Measurements from ENCODE around the gene KCNMA1.

Gene KCNMA1

GRCh38 chr10:77290528-77291155, 347.0 kb downstream of the KCNMA1 start:
- DNase-seq = no peak

- no peak for DNase-seq
Measured at GRCh38 chr10:77289790-77290189, 347.8 kb downstream of the KCNMA1 start.

DNA sequence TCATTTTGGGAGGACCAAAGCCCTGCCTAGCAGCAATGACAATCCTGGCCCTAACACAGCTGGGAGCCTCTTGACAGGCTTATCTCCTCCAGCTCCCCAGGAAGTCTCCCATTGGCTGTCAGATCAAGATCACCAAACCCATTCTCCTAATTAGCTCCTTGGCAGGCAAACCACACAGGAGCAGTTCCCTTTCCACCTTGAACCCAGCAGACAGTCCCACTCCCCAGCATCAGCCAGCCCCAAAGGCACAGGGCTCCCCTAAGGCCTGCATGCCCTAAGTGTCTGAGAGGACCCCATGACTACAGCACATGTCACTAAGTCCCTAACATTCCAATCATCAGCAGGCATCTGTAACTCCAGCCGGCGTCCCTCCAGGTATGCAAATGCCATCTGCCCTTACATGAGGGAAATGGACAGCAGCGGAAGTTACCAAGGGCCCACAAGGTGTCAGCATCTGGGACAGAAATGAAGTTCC, 348.5 kb downstream of the KCNMA1 start:
- DNase-seq = no peak

GRCh38 chr10:77287647-77288120, 349.9 kb downstream of the KCNMA1 start:
- DNase-seq = peak; percentile 17 to 73 (median 53)

DNA sequence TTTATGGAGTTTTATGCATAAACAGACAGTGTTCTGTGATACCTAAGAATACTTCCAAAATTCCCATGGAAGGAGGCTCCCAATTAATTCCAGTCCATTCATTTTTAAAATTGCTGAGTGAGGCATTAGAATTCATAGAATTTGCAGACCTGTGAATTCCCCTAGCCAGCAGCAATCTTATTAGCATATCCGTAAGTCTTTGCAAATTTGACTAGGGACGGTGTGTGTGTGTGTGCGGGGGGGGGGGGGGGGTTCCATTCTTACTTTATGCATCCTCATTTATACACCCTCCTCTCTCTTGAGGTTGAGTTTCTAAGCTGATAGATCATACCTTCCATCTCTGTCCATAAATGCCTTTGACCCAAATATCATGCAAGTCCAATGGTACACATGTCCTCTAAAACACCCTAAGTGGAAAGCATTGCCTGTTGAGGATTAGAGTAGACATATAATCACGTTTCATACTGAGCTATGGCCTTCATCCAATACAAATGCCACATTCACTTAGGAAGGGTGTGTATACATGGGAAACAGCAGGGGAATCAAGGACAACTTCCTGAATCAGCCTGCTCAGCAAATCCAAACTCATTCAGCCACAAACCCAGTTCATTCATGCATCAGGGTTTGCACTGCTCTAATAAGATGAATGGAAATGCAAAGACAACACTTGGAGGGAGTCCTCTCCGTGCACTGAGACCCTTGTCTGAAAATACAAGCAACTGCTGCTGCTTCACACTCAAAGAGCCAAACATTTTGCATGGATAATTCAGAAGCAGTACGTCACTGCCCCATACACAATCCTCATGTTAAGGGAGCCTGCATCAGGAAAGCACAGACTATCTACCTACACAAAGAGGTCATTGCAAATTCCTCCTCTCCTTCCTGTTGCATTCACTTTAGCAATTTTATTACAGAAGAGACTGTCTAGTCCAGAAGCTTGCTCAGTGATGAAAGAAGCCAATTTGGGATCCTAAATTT, 350.8 kb downstream of the KCNMA1 start:
- peak in 1 of 3 experiments; percentile 36 for DNase-seq

DNA sequence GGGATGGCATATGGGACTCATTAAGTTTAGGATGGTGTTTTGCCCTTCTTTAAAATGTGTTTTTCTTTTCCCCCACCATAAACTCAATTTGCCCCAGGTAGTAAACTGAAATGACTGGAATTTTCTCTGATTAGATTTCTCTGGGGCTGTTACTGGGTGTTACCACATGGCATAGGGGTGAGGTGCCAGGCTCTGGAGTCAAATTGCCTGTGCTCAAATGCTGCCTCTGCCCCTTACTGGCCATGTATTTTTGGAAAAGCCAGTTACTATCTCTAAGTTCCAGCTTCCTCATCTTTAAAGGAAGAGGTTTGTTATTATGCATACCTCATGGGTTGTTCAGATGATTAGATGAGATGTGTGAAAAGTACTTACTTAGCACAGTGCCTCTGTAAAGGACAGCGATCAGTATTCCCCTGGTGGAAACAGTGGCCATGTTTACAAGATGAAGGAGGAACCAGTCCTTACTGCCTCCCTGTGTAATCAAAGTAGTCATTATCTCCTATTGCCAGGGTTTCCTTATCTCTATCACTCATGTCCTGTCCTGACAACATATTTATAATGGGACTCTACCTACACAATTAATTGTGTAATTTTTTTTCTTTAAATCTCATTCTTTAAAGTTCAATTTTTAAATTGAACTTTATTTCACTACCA, 352.0 kb downstream of the KCNMA1 start:
- DNase-seq = peak in 1 of 3 experiments; percentile 0

DNA sequence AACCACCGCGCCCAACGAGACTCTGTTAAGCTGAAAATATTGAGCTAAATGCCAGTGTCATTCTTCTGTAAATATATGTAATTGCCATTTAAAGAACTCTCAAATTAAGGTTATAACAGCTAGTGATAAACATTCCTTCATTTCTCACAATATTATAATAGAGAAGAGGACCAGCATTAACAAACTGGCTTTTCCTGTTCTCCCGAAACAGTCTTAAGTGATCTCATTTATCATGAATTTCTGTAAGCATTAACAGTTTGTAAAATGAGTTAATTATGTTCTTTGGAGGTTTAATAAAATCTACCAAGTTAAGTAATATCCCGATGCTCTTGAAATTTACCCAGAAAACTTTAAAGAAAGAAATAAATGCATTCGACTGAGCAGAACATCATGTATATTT, 352.8 kb downstream of the KCNMA1 start:
- DNase-seq = peak in 1 of 3 experiments; percentile 27

DNA sequence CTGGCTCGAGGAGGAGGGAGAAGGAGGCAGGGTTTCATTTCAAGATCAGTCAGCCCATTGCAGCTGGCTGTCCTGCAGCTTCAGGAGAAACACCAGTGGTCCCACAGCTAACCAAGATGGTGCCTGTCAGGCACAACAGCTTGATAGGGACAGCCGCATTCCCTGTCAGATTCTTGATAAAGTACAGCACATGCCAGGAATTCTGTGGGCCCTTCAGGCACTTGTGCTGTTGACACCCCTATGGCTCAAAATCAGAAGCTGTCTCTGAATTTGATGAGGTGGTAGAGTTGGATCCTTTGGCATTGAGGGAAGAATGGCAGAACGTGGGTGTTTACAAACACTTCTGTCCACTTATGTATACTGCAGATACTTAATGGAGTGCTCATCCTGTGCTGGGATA, 354.3 kb downstream of the KCNMA1 start:
- DNase-seq = no peak

DNA sequence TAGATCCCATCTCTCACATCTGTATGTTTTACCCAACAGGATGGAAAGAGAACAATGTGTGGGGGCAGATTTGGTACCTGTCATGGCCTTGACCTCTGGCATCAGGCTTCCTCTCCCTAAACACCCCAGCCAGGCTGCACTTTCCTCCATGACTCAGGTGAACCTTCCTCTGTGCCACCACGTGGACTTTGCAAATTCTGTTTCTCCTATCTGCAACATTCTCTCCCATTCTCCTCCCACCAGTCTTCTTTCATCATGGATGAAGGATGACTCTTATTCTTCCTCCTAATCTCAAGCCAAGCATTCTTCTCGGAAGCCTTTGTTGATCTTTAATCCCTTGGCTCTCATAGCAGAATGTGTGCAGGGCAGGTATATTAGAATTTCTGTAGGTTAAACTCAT, 355.4 kb downstream of the KCNMA1 start:
- DNase-seq = no peak

DNA sequence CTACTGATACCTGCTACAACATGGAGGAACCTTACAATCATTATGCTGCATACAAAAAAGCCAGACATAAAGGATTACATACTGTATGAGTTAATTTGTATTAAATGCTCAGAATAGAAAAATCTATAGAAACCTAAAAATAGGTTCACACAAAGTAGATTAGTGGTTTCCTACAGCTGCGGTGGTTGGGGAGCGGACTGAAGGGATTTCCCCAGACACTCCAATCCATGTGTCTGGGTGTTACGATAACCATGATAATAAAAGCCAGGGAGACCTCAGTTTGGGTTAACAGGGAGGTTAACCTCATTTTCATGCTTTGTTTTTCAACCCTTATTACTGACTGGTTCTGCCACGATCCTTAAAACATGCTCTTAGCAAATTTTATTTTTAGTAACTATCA, 355.9 kb downstream of the KCNMA1 start:
- no peak for DNase-seq

DNA sequence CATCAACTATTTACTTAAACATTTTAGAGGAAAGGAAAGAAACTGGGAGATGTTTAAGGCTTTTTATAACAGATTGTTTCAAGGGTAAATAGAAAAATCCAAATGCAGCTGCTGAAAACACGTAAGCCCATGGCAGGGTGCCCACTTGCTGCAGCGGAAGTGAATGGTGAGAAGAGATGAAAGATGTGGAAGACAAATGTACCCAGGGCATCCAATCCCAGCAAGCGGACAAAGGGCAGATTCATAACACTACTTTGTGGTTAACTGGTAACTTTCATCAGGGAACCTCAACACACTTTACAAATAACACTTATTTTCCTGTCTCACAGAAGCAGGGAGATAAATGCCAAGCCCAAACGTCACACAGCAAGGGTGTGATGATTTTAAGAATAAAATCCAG, 358.4 kb downstream of the KCNMA1 start:
- DNase-seq = peak in 1 of 3 experiments; percentile 44

DNA sequence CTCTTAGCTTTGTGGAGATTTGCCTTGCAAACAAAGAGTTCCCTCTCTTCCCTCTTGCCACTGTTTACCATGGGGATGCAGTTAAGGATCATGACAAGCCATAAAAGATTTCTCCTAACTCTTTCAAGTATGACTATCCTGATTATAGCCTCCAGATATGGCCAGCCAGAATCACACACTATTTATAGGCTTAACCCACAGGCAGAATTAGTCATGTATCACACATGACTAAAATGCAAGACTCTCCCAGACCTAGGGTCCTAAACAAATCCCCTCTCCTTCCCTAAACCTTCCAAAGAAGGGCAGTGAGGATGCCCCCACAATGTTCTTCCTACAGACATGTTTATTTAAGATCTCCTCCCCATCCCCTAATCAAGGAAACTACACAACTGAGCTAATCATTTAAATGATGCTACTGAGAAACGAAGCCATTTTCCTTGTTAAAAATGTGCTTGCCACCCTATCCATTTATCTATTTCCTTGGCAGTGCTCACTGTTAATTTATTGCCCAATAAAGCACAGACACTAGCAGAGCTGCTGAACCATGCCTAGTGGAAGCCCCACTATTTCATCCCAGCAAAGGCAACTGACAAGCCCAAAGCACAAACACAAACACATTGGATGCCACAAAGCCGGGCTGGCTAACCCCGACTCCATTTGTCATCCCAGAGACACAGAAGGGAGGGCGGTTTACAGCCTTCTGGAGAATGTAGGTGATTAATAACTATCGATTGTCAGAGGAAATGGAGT, 363.4 kb downstream of the KCNMA1 start:
- peak in 1 of 3 experiments; percentile 18 for DNase-seq

DNA sequence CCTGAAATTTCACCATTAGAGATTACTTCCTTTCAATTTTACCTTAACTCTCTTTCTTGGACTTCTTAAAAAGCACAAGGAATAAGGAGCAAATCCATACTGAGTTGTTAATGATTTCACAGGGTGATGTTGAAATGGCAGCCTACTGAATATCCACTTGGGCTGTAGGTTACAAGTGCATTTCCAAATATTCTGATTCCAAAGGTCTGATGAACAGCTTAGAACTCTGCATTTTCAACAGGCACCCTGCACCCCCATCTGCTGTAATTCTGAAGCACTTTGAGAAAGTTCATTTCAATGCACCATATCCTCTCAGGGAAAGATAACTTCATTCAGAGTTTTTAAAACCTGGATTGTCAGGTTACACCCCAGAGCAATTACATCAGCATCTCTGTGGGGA, 368.4 kb downstream of the KCNMA1 start:
- no peak for DNase-seq

- DNase-seq = no peak
Measured at GRCh38 chr10:77268721-77269120, 368.9 kb downstream of the KCNMA1 start.

GRCh38 chr10:77267703-77268675, 369.6 kb downstream of the KCNMA1 start:
- DNase-seq = peak in 2 of 3 experiments; percentile 11 to 29

GRCh38 chr10:77266242-77266641, 371.4 kb downstream of the KCNMA1 start:
- no peak for DNase-seq

- DNase-seq = no peak
Measured at GRCh38 chr10:77264527-77264926, 373.1 kb downstream of the KCNMA1 start.

DNA sequence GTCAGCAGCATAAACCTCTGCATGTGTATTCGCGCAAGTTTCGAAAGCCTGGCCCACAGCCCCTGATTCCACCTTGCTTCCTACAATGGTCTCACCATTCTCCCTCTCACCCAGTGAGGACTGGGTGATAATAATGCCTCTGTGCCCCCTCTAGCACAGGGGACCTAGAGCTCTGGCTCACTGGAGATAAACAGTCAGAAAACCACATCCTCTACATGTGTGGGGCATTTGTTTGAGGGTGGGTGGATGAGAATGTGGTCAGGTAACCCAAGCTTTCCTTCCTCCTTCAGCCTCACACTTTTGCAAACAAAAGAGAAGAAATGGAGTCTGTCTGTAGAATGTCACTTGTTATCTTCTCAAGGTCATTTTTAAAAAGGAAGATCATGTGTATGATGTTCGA, 373.5 kb downstream of the KCNMA1 start:
- DNase-seq = no peak

- DNase-seq = no peak
Measured at GRCh38 chr10:77263700-77264099, 373.9 kb downstream of the KCNMA1 start.

- no peak for DNase-seq
Measured at GRCh38 chr10:77261146-77261545, 376.5 kb downstream of the KCNMA1 start.

GRCh38 chr10:77259171-77259874, 378.3 kb downstream of the KCNMA1 start:
- DNase-seq = no peak

All from NCI-H1417 (cell line).